ENCODE measurements around the gene MASP1.
"Not testable (repeated sequence)": the region's sequence is repeated elsewhere in the genome, so short reads cannot be mapped to it uniquely, and the experiment has no call there.

The MASP1 gene

DNA sequence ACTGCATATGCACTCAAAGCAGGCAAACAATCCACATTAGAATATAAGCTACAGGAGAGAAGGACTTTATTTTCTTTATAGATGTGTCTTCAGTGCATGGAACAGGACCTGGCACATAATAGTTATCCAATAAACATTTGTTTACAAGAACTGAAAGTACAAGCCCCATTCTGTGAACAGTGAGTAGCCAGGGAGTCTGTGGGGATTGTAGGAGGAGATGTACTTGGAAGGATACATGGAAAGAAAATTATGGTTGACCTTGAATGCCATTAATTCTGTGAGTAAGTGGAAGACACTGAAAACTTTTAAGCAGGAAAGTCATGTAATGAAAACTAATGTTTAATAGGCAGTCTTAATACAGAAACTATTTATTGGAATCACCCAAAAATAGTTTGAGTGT, 28.3 kb downstream of the MASP1 start:
- DNase-seq, result peak; percentile 14

DNA sequence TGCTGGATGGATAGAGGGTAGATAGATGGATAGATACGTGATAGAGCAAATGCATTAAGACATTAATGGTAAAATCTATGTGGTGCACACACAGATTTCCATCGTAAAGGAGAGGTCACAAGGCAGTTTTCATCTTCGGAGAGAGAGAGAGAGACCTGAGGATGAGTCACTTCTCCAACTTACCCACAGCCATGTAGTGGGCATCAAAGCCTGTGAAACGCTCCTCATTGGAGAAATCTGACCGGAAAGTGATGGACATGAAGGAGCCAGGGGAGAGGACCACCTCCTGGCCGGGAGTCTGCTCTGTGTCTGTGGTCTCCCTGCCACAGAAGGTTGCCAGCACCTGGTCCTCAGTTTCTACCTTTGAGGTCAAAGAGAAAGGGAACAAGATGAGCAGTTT, 29.2 kb downstream of the MASP1 start:
- DNase-seq, result no peak

DNA sequence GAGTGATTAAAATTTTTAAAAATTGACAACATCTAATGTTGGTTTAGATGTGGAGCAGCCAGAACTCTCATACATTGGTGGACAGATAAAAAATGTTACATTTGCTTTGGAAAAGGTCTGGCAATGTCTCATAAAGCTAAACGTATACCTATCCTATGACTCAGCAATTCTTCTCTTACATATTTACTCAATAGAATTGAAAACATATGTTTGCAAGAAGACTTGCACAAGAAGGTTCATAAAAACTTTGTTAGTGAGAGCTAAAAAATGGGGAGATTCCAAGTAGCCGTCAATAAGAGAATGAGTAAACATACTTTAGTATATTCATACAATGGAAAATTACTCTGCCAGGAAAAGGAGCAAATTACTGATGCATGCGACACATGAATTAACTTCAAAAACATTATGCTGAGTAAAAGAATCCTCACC, 30.0 kb downstream of the MASP1 start:
- no peak for DNase-seq

- no peak for DNase-seq
Observed at GRCh38 chr3:187259171-187259570, 32.4 kb downstream of the MASP1 start.

DNA sequence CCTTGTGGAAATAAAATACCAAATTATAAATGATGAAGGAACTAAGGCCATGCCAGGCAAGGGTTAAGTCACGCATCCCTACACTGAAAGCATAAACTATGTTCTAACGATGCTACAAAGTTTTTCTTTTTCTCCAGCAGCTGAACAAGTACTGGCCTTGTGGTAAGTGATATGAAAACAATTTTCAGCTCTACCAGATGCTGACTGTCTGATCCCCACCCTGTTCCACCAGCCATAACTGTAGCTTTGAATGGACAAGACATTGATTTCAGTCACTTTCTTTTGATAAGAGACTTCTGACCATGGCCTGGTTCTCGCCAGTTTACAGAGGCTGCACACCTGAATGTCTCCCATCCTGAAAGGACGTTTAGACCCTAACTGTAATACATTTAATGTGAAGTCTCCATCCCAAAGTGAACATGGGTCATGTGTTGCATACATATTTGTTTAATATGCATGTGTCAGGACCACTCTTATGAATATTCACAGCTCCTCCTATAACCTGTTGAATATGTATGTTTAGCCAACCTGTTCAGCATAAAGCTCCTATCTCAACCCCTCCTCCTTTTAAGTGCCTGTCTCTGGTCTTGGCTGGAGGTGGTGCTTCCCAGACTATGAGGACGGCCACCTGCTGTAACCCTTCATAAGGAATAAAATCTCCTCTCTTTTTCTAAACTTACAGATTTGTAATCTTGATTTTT, 33.4 kb downstream of the MASP1 start:
- no peak for DNase-seq

DNA sequence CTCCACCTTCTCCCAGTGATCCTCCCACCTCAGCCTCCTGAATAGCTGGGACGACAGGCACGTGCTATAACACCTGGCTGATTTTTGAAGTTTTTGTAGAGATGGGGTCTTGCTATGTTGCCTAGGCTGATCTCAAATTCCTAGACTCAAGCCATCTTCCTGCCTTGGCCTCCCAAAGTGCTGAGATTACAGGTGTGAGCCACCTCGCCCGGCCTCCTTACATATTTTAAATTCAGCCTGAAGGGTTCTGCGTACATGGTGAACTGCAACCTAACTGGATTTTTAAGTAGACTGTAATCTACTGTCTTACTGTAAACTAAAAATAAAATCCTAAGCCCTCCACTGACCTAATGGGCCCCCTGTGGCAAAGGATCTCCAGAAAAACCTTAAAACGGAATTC, 34.1 kb downstream of the MASP1 start:
- DNase-seq, result no peak

DNA sequence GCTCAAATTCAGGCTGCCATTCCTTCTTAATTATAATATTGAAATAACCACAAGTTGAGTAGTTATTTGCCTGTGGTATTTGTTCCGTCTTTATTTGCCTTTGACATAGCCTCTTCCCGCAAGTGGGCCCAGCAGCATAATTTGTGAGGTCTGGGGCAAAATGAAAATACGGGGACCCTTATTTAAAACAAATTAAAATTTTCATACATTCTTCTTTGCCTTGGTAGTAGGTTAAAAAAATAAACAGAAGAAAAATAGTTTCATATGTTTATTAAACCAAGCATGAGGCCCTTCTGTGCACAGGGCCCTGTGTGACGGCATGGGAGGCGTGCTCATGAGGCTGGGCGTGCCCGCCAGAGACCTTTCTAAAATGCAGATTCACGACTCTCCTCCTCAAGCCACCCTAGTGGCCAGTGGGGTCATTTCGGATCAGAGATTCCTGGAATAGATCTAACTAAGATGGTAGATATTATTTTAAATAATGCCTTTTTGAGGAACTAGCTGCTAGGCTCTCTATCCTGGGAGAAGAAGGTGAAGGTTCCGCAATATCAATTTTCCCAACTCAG, 35.4 kb downstream of the MASP1 start:
- DNase-seq, result no peak

- DNase-seq, result no peak
Observed at GRCh38 chr3:187255314-187255713, 36.2 kb downstream of the MASP1 start.

- DNase-seq, result no peak
Observed at GRCh38 chr3:187252311-187252710, 39.2 kb downstream of the MASP1 start.

- DNase-seq, result no peak
Observed at GRCh38 chr3:187251599-187251998, 39.9 kb downstream of the MASP1 start.

DNA sequence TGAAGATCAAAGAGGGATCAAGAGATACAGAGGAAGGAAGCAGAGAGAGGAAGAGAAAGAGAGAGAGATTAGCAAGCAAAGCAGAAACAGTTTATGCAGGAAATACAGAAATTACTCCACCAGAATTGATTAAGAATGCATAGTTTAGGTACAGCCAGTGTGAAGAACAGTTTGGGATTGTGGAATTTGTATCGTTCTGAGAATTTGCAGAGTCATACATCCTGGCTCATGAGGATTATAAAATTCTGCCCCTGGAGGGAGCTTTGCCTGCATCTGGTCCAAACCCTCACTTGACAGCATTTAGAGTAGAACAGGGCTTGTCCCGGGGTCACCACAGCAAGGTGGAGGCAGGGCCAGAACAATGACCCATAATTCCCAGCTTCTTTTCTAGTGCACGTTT, 44.1 kb downstream of the MASP1 start:
- no peak for DNase-seq

DNA sequence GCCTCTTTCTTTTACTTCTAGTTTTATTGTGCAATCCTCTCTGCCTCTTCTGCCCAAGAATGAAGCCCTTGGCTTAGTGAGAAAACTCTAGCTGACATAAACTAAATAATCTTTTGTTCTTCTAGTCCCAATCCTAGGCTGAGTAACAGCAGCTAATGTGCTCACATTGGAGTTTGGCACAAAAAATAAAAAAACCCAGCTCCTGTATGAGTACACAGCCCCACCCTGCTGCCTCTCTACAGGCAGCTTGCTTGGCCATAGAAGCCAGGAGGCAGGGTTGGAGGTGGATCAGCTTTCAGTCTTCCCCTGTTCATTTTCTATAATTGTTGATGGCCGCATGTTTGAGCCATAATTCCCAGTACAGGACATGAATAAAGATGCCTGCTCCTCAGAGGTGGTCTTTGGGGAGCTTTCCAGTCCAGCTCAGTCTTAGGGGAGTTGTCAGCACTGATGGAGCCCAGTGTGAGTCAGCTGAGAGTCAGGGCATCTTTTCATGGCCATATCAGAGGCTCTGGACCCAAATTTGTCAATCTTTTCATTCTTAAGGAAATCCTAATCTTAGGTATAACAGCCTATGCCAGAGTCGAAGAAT, 47.5 kb downstream of the MASP1 start:
- no peak for DNase-seq

GRCh38 chr3:187242900-187243299, 48.6 kb downstream of the MASP1 start:
- DNase-seq, result no peak

GRCh38 chr3:187242435-187242834, 49.1 kb downstream of the MASP1 start:
- no peak for DNase-seq

DNA sequence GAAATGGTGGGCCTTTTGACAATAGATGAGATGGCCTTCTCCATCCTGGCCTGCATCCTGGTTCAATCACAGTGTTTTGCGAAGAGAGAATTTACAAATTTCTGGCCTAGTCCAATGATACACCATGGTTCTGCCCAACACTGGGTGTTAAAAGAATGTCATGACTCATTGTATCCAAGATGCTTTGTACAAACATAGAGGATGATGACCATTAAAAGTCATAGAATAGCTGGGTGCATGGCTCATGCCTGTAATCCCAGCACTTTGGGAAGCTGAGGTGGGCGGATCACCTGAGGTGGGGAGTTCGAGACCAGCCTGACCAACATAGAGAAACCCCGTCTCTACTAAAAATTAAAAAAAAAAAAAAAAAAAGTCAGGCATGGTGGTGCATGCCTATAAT, 52.7 kb downstream of the MASP1 start:
- not testable (repeated sequence) for DNase-seq

DNA sequence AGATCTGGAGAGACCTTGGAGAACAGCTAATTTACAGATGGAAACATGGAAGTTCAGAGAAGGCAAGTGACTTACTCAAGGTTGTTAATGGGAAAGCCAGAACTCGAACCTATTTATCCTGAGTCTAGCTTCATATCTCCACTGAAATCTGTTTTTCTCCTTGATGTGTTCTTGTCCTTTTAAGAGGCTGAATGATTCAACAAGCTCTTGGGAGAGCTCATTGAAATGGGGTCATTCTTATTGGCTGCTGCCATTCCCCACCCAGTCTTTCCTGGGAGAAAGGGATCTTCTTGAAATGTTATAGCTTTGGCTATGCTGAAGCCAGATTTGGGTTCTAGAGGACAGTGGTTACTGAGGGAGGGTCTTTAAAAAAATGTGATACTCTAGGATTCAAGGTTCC, 53.3 kb downstream of the MASP1 start:
- DNase-seq, result no peak

DNA sequence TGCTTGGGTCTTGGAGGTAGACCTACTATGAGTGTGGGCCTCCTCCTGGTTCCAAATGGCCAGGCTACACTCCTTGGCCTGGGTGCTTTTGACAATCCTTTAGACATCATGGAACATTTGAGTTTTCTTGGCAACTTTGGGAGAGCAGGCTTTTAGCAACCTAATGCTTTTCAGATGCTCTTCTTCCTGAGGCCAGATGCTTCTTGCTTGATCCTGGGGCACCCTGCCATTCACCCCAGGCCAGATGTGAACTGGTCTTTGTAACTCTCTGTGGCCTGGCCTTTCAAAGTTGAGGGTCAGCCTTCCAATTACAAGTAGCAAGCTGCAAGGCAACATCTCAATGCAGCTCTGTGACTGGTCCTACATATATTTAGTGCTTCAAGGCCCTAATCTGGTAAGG, 53.8 kb downstream of the MASP1 start:
- no peak for DNase-seq

DNA sequence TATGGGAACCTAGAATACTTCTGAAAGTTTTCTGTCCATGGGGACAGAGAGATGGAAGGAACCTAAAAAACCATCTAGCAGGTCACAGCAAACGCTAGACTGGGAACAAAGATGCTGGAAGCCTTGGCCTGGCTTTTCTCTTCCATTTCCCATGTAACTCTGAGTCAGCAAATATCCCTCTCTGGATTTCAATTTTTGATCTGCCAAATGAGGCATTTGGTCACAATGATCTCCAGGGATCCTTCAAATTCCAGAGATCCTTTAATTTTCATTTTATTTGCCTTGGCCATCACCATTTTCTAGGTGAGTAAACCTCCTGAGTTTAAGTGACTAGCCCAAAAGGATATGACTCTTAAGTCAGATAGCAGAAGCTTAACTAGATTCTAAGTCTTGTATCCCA, 54.6 kb downstream of the MASP1 start:
- no peak for DNase-seq

GRCh38 chr3:187230011-187230410, 61.5 kb downstream of the MASP1 start:
- no peak for DNase-seq

GRCh38 chr3:187228740-187229139, 62.8 kb downstream of the MASP1 start:
- no peak for DNase-seq

DNA sequence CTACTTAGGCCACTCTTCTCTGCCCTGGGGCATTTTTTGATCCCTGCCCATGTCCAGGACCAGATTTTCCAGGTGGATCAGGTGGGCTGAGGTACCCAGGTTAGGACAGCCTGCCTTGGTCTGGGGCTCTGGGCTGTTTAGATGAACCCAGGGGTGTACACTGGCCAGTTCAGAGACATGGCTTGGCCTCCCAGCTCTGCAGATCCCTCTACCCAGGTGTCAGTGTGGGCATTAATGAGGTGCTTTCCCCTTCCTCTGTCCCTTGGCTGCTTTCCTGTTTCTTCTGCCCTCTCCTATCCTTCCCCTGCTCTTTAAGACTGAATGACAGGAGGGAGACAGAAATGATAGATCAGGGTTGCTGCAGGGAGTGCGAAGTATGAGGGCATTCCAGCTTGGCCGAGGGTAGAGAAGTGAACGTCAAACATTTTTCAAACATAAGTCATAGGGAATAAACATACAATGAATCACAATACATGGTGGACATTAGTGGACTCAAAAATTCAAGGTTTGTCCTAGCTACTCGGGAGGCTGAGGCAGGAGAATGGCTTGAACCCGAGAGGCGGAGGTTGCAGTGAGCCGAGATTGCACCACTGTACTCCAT, 63.8 kb downstream of the MASP1 start:
- no peak for DNase-seq

- DNase-seq, result no peak
Observed at GRCh38 chr3:187223799-187224198, 67.7 kb downstream of the MASP1 start.

DNA sequence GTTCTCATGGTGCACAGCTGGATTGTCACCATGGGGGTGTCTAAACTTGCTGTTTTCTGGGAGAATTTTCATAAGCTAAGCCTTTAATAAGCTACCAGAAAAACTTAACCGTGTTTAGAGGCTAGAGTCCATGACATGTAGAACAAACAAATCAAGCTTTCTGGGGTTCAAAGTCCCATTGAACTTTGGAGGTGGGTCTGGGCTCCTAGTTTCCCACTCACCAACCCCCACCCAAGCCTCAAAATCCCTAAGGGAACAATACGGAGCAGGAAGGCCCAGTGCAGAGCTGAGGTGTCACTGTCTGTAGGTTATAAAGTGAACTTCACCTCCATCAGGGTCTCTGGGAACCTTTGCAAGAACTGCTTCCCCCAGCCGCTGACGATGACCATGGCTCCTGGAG, 68.7 kb downstream of the MASP1 start:
- no peak for DNase-seq

DNA sequence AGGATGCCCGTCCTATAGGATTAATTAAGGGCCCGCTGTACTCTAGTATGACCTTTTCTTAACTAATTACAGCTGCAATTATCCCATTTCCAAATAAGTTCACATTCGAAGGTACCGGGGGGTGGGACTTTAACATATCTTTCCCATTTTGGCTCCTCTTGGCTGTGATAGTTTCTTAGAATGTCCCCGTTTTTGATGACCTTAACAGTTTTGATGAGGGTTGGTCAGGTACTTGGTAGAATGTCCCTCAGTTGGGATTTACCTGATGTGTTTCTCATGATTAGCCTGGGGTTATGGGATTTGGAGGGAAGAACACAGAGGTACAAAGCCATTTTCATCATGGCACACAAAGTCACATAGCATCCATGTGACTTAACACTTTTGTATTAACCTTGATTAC, 76.1 kb downstream of the MASP1 start:
- DNase-seq, result no peak

All from eye (tissue), 1 donor.